GM21360 (cell line): Measurements from ENCODE around the gene CACNA2D4.

Experiments
- ATAC-seq: cut with Tn5 transposase; IDR thresholded peaks from one replicate; pipeline ENCODE4 v1.9.1; 2021; ENCODE audit warnings: mild to moderate bottlenecking, moderate library complexity; ENCODE audit not compliant: unreplicated experiment

The CACNA2D4 gene

GRCh38 chr12:1920436-1920835 is 2.0 kb upstream of the CACNA2D4 start:
- no peak for ATAC-seq

- no peak for ATAC-seq
Observed at GRCh38 chr12:1919763-1920162, 1.3 kb upstream of the CACNA2D4 start.

GRCh38 chr12:1919284-1919683 is 832 bp upstream of the CACNA2D4 start:
- no peak for ATAC-seq

- no peak for ATAC-seq
Observed at GRCh38 chr12:1918884-1919236, 408 bp upstream of the CACNA2D4 start.

GRCh38 chr12:1917172-1918070 is 1.0 kb downstream of the CACNA2D4 start:
- no peak for ATAC-seq

GRCh38 chr12:1916371-1917171 is 1.9 kb downstream of the CACNA2D4 start:
- ATAC-seq: no peak

- no peak for ATAC-seq
Observed at GRCh38 chr12:1915082-1915968, 3.1 kb downstream of the CACNA2D4 start.

- ATAC-seq: no peak
Observed at GRCh38 chr12:1914114-1914911, 4.1 kb downstream of the CACNA2D4 start.

GRCh38 chr12:1913377-1914113 is 4.9 kb downstream of the CACNA2D4 start:
- no peak for ATAC-seq

- ATAC-seq: no peak
Observed at GRCh38 chr12:1912580-1913376, 5.7 kb downstream of the CACNA2D4 start.

- ATAC-seq: no peak
Observed at GRCh38 chr12:1911598-1912575, 6.6 kb downstream of the CACNA2D4 start.

- no peak for ATAC-seq
Observed at GRCh38 chr12:1910468-1910867, 8.0 kb downstream of the CACNA2D4 start.

GRCh38 chr12:1908758-1909157 is 9.7 kb downstream of the CACNA2D4 start:
- ATAC-seq: no peak

- no peak for ATAC-seq
Observed at GRCh38 chr12:1907652-1908611, 10.5 kb downstream of the CACNA2D4 start.

GRCh38 chr12:1906579-1906978 is 11.9 kb downstream of the CACNA2D4 start:
- ATAC-seq: no peak

GRCh38 chr12:1904875-1905274 is 13.6 kb downstream of the CACNA2D4 start:
- ATAC-seq: no peak
